NCI-H82 treated with DMSO at 0.1 percent for 48 hours (cell line): ENCODE results near the gene TRIM69.

Experiments
- DNase-seq: peaks from one replicate; lab custom pipeline; 2025; ENCODE audit not compliant: unreplicated experiment; lab: John Stamatoyannopoulos, UW

TRIM69 gene

DNA sequence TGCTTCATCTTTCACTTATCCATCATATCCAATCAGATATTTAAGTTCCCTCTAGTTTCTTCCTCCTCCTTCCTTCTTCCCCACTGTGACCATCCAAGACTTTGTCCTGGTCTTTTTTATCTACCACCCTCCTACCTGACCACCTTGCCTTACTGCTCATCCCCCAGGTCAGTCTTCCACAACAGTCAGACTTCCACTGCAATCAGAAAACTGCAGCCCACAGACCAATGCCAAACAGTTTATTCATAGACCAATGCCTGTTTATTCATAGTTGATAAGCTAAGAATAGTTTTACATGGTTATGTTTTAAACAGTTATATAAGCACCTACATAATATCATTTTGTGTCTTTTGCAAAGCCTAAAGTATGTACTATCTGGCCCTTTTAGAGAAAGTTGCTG, 65.5 kb downstream of the TRIM69 start:
- no peak for DNase-seq

DNA sequence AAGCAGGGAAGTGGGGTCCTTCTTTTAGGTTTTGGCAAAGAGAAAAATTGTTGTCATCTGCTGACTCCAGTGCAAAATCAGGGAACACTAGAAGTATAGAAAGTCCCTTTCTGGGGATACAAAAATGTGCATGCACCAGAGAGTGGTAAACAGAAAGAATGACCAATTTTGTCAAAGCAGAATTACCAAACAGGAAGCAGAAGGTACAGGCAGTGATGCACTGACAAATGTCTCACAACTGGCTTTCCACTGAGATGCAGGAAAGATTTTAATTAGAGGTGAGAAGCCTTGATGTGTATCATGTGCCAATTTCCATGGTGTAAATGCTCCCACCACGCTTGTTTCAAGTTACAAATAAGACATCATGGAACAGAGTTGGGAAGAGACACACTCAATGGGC, 66.0 kb downstream of the TRIM69 start:
- DNase-seq: no peak

DNA sequence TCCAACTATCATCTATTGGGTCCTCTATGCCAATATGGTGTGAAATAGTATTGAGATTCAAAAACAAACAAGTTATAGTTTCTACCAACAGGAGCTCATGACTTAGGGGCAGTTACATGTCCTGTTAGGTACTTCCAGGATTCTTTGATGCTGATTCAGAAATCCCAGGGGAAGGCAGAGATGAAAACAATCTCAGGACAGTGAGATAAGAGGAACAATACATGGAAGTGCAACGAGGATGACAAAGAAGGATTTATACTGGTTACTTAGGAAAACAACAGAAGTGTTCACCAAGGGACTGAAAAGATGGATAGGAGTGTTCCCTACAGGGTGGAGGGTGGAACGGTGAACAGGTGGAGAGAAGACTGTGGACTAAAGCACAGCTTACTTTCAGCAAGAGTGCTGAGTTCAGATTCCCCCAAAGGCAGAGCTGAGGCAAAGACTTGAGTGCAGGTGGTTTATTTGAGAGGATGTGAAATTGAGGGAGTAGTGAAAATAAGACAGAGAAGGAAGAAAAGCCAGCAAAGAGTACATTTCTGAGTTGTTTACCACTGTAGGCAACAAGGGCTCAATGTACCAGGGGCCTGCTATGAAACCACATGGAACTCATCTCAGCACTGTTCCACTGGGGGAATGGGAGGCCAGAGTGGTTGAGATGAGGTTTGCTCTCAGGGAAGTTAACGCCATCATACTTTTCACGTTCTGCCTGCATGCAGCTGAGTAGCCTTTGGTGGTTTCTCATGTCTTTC, 68.1 kb downstream of the TRIM69 start:
- no peak for DNase-seq

DNA sequence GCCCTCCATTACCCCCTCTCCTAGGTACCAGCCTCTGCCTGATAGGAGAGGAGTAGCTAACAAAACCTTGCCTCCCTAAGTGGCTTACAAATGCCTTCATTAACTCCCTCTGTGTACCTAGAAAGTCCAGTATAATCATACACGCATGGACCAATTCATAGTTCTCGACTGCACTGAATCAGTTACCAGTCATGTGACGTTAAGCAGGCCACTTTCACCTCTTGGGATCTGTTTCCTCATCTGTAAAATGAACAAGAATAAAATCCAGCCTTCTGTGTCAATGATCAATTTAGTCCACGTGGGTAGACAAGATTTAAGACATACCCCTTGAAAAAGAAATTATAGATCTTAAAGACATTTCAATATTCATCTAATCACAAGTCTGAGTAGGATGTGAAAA, 72.2 kb downstream of the TRIM69 start:
- no peak for DNase-seq

DNA sequence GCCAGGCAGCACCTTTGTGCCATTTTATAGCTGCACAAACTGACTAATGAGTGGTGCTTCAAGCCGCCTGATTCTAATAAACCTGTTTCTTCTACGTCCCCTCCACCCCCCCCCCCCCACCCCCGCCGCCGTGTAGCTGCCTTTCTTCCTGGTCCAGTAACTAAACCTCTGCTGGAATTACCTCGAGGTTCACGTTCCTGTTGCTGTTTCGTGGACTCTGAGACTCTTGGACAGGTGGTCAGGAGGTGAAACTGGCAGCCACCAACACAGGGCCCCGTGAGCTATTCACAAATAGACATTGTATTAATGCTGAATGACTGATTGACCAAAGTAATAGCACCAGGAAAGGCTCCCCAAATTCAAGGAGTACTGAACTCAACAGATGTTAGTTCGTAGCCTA, 73.9 kb downstream of the TRIM69 start:
- no peak for DNase-seq

DNA sequence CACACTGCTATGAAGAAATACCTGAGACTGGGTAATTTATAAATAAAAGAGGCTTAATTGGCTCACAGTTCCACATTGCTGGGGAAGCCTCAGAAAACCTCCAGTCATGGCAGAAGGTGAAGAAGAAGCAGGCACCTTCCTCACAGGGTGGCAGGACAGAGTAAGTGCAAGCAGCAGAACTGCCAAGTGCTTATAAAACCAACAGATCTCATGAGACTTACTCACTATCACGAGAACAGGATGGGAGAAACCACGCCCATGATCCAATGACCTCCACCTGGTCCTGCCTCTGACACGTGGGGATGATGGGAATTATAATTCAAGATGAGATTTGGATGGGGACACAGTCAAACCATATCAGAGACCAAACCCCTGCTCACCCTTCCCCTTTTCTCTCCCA, 75.0 kb downstream of the TRIM69 start:
- no peak for DNase-seq

DNA sequence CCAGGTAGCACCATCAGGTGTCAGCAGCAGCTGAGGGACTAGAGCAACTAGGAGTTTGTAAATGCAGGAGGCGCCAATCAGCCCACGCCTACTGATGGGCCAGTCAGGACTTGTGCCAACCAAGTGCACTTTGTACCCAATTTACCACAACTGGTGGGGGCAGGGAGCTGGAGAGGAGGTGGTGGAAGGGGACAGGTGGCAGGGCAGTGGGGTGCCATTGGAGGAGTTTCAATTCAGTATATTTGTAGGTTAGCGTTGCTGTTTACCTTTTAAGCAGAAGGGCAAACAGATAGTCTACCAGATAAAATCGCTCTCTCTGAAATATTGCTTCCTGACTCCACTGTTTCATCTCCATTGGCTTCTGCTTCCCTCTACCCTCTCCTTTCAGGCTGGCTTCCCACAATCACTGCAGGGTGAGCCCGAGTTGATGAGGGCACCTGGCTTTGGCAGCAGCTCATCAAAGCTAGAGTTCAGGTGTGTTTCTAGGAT, 75.7 kb downstream of the TRIM69 start:
- no peak for DNase-seq

DNA sequence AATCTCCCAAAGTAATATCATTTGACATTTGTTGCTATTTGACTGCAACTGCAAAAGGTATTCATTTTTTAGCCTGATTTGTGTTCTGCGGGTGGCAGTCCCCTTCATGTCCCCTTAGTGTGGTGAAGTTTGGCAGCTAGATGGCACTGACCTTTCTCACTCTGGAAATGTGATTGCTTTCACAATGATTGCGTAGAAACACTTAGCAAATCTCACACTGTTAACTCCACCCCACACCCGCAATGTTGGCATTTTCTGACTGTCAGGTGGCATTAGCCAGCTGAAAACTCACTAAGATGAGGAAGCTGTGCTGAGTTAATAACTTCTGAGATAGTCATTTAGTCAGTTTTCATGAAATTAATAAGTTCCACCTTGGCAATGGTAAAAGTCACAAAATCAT, 76.9 kb downstream of the TRIM69 start:
- DNase-seq: no peak
